GM21717 (cell line): Measurements from ENCODE around the gene ARAP3.

Source experiments
- ATAC-seq: cut with Tn5 transposase; IDR thresholded peaks from one replicate; pipeline ENCODE4 v1.9.1; 2021; ENCODE audit warnings: mild to moderate bottlenecking, moderate library complexity; ENCODE audit not compliant: unreplicated experiment

The ARAP3 gene

DNA sequence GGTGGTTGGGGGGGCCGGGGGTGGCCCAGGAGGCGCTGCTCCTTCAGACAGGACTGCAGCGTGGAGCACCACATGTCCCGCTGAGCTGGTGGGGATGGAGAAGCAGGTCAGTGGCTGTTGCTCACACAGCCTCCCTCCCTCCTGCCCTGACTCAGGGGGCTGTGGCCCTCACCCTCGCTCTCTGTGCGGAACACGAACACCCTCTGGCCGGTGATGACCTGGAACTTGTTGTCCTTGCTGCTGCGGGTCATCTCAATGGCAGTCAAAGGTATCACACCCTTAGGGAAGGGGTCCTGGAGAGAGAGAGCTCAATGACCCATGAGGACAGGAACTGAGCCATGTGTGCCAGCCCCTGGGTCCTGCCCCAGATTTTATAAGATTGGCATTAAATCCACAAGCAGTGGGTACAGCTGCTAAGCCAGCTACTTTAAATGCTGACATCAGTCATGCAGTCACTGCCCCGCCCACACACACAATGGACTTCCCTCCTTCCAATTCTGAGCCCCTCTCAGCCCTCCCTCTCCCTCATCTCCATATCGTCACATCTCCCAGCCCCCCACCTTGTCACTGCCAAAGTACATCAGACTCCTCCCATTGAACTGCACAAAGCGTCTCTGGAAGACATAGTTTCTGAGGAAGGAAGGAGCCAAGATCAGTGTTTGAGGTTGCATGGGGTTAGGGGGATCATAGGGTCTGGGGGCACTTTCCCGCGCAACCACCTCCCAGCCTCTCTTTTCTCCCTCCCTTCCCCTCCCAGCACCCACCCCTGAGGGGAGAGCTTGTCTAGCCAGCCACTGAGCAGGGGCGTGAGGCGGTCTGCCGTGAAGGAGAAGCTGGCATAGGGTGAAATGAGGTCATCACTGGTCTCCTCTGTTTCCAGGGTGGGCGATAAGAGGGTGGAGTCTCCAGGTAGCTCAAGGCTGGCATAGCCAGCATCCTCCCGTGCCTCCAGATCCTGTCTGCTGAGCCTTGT is 8.9 kb downstream of the ARAP3 start:
- ATAC-seq = no peak

DNA sequence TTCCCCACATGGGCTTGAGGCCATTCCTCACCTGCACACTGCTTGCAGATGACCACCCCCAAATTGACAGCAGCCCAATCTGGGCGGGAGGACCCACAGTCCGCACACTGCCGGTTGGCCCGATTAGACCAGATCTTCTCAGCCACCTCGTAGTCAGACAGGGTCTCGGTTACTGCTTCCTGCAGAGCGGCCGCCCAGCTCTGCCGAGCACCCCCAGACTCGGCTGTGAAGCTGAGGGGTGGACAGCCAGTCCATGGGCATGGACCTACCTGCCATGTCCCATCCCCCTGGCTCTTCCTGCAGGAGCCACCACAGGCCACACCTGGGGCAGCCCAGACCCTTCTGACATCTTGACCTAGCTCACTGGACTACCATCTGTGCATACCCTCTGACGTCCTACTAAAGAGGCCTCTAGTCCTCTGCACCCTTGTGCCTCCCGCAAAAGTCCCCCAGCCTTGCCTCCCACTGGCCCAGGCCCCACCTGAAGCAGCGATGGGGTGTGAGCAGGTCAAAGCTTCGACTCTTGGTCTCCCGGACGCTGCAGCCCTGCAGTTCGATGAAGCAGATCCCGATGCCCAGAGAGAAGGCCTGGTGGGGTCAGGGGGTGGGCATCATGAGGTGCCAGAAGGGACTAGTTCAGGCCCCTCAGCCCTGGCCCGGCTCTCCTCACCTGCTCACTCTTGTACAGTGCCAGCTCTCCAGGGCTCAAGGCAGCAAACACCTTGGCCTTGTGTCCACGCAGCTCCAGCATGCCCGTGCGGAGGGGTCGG is 9.8 kb downstream of the ARAP3 start:
- ATAC-seq = no peak

DNA sequence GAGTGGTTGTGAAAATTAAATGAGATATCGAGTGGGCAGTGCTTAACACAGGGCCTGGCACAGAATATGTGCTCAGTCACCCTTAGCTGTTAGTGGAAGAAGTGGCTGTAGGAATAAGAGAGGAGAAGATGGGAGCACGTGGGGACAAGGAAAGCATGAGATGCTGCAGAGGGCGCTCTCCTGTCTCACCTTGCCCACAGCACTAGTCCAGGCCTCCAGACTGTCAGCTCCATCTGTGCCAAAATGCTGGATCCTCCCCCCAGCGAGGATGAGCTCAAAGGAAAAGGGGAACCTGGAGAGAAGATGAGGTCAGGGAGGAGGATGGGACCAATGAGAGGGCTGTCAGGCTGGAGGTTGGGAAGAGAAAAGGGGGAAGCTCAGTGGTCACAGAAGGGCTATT is 12.5 kb downstream of the ARAP3 start:
- ATAC-seq = no peak

DNA sequence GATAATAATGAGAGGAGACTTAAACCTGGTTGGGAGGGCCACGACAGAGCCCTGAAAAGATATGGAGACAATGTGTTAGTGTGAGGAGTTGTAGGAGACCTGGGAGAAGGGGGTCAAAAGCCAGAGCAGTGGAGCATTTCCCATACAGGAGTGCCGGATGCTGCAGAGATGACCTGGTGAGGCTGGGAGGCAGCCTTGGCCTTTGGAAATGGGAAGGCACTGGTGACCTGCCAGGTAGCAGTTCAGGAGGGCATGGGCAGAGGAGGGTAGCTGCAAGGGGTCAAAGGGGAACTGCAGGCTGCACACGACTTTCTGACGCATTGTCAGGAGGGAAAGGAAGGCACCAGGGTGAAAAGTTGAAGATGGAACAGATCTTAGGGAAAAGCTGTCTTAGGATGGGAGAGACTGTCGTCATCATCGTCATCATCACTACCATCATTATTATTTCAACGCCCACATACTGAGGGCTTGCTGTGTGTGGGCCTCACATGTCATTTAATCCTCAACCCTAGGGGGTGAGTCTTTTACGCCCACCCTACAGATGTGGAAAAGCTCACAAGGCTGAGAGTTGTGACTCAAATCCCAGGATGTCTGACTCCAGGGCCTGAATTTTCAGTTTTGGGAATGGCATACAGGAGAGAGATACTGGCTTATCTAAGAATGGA is 13.3 kb downstream of the ARAP3 start:
- ATAC-seq = no peak

DNA sequence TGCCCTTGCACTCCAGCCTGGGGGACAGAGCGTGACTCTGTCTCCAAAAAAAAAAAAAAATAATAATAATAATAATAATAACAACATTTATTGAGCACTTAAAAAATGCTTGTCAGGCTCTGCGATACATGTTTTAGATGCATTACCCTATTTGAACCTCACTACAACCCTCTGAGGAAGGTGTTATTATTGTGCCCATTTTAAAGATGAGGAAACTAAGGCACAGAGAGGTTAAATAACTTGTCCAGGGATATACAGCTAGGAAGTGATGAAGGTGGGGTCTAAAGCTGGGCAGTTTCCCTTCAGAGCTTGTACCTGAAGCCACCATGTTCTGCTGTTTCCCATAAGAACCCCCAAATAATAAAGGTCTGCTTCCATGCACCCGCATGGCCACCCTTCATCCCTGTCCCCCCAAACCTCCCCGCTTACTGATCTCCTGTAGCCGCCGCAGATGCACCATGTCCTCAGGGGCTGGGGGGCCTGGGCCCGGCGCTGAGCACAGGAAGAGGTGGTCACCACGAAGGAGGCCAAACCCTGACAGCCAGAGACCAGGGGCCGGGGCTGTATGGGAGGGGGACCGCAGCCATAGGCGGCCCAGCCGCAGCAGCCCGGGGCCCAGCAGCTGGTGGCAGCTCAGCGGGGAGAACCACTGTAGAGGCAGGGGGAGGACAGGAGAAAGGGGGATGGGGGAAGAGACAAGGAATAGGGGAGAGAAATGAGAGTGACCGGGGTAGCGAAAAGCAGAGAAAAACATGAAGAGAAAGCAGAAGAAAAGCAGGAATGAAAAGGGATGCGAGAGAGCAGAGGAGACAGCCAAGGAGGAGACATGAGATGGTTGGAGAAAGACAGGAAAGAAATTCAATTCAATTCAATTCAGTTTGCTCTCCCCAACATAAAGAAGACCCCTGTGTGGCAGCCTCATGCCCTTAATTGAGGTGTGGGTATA is 15.8 kb downstream of the ARAP3 start:
- no peak for ATAC-seq

DNA sequence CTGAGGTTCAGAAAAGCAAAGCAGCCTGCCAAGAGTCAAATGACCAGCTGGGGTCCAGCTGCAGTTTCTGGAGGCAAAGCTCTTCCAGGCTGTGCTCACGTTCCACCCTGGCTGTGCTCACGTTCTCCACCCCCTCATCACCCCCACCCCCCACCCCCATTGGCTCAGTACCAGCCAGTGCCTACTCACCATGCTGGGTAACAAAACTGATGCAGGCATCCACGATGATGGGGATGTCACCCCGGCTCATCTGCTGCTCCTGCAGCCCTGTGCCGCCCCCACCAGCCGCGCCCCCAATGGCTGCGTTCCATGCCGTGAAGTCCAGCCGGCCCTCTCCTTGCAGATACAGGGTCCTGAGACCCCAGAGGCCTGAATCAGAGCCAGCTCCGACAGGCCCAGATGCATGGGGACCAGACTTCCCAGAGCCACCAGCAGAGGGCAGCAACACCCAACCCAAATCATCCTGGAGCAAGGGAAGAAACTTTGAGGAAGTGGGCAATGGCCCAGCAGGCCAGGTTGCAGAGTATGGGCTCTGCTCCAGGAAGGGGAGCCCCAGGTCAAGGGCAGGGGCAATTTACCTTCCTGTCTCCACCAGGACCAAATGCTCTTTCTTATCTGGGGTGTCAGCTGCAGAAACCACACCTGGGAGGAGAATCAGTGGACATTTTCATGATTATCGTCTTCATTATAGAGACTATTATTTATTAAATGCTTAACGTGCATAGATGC is 17.1 kb downstream of the ARAP3 start:
- peak; percentile 96 for ATAC-seq

DNA sequence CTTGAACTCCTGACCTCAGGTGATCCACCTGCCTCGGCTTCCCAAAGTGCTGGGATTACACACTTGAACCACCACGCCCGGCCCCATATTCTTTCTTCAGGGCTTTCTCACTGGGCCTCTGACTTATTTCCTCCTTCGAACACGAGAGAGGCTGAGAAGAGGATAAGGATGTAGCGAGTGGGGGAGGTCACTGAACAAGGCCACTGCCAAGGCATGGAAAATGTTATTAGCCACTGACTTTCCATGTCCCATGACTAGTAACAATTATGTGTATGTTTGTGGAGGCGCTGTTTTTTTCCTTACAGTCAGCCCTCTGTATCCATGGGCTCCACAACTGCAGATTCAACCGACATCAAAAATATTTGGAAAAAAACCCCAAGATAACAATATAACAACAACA is 18.5 kb downstream of the ARAP3 start:
- ATAC-seq = no peak

DNA sequence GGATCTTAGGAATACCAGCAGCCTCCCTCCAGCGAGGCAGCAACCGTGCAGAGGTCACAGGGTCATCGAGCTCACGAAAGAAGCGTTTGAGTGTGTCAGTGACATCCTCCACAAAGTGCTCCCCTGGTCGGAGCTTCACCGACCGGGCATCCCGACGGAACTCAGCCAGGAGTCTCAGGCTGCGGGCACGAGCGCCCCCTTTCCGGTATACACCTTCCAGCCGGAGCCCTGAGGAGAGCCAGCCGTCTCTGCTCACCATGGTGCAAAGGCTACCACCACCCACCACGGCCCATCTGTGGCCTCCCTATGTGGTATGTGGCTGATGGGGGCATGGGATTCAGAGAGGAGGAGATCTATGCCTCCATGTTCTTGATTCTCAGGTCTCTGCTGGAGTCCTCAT is 20.0 kb downstream of the ARAP3 start:
- no peak for ATAC-seq

DNA sequence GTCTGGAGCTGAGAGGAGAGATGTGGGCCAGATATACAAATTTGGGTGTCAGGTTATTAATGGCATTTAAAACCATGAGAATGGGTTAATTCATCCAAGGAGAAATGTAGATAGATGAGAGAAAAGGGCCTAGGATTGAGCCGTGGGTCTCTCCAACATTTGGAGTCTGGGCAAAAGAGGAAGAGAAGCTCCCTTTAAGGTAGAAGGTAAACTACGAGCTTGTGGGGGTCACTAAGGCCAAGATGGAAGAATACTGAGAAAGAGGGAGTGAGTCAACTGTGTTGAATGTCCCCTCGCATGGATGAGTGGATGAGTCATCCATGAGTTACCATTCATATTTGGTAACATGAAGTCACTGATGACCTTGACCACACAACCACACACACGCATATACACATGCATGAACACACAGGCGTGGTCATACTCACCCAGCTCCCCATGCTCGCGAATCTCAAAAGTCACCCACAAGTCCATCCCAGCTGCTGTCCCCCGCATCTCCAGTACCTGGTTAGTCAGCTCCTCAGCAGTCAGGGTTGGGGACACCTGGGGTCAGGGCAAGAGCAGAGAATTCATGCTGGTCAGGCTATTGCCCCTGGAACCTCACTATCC is 24.0 kb downstream of the ARAP3 start:
- peak; percentile 74 for ATAC-seq

DNA sequence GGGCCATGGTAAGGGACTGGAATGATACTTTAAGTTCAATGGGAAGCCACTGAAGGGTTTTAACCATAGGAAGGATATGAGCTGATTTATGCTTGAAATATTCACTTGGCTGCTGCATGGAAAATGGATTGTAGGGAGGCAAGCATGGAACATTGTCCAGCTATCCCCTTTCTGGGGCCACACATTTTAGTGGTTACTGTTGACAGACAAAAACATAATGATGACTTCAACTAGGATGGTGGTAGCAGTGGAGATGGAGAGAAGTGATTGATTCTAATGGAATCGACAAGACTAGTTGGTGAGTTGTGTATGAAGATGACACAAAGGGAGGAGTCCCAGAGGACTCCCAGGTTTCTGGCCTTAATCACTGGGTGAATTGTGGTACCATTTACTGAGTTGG is 24.6 kb downstream of the ARAP3 start:
- no peak for ATAC-seq

DNA sequence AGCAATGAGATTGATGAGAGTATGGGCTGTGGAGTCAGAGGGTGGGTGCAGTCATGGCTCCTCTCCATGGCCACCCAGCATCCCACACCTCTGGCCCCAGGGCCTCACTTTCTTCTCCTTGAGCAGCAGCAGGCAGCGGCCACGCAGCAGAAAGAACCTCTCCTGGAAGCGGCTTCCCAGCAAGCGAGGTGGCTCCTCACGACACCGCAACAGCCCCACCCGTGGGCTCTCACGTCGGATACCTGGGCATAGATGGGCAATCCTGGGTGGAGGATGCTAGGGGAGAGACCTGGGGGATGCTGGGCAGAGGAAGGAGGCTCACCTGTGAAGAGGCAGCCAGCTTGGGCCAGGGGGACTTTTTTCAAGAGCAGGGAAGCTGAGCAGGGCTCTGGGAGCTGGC is 25.6 kb downstream of the ARAP3 start:
- no peak for ATAC-seq

DNA sequence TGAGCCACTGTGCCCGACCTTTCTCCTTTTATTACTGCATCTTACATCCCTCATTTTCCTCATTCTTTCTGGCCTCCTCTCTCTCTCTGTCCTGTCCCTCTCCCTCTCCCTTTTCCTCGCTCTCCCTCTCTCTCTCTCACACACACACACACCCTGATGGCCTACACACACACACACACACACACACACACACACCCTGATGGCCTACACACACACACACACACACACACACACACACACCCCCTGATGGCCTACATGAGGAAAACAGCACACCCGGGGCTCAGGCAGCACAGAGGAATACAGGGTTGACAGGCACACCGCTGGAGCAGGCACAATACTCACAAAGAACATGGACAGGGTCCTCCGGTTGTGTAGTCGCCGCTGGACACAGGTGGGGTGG is 27.0 kb downstream of the ARAP3 start:
- no peak for ATAC-seq

DNA sequence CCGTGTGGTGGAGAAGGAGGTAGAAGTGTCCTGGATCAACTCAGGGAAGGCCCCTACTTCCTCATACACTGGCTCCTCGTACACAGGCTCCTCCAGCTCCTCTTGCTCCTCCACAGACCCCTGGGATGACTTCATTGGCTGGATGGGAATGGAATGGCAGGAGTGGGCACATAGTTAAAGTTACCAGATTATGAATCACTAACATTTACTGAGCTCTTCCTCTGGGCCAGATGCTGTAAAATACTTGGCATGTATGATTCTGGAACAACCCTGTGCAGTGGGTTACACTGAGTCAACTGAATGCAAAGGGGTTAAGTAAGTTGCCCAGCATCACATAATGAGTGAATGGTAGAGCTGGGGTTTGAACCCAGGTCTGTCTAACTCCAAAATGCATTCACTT is 27.7 kb downstream of the ARAP3 start:
- no peak for ATAC-seq

DNA sequence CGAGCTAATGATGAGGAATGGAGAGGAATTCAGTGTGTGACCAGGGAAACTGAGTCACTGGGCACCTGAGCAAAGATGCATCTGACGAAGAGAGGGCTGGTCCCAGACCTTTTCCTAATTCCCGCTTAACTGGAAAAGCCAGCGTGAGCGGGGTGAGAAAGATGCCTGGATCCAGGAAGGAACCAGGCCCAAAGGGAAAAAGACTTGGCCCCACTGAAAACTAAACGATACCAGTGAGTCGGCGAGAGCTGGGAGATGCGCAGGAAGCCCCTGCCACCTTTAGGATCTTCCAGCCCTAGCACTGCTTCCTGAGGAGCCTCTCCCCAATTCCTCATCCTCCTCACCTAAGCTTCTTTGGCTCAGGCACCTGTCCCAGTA is 30.3 kb downstream of the ARAP3 start:
- ATAC-seq = no peak

DNA sequence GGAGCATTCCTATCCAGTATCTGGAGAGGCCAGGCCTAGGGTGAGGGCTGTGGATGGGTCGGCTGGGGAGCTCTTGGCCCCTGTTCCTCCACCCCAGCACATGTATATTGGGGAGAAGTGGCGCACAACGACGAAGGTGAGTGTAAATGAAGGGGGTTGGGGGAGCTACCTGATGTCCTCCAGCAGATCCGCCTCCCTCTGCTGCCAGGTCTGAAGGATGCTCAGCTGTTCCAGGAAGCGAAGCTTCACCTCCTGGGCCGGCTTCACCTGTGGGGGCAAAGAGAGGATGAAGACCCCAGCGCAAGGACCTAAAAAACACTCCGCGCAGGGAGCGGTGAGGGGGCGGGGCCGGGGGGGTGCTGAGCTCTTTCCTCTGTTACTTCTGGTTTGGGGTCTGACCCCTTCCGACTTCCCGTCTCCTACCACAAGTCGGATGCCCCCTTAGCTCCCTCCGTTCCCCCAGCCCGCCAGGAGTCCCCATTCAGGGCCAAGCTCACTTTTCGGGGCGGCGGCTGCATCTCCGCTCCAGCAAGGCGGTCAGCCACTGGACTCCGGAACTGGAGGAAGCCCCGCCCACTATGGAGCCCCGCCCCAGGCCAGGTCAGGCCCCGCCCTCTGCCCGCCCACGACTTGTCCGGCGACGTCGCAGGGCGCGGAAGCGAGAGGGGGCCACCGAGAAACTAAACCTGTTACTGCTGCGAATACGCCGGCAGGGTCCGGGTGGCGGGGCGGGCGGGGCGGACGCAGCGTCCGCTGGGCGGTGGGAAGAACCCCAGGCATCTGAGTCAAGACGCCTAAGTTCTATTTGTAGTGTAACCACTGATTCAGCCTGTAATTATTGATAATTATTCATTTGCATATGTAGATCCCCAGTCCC is 30.9 kb downstream of the ARAP3 start, which contains the start of gene FCHSD1:
Gene FCHSD1 (minus strand): TSS at position 568 of the 877 bp plus-strand sequence. CDS start 50 bp downstream, at position 518.
- ATAC-seq = peak; percentile 93

DNA sequence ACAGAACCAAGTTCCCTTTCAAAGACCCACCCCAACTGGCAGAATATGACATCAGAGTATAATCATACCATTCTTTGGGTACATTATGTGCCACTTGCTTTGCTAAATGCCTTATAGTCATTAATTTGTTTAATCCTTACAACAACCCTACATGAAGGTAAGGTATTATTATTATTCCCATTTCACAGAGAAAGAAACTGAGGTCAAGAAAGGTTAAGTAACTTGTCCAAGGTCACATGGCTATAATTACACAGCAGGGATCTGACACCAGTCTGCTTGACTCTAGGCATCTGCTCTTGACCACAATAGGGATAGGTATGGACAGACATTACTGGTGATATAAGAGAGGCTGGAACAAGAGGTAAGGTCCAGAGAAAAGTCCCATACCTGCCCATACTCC is 32.1 kb downstream of the ARAP3 start:
- ATAC-seq = no peak

DNA sequence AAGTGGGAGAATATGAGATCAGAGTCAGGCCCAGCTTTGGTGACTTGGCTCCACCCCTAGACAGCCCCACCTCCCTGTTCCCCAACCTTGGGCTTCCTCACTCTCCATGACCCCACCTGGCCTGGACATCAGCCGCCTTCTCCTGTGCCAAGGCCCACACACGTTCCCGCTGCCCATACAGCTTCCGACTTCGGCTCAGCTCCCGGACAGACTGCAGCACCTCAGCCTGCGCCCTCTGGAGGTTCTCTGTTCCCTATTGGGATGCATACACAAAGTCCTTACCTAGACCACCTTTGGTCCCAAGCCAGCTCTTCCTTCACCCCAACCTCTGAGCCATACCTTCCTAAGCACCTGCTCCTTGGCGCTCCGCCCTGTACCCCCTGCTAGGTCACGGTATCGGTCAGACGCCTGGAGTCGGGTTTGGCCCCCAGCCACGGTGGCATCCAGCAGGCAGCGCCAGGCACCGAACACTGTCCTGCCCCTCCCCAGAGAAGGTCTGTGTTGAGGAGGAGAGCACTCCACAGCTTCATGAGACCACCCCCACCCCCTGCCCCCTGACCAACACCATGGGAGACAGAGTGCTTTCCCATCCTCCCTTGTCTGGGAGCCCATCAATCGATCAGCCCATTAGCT is 32.9 kb downstream of the ARAP3 start:
- no peak for ATAC-seq

DNA sequence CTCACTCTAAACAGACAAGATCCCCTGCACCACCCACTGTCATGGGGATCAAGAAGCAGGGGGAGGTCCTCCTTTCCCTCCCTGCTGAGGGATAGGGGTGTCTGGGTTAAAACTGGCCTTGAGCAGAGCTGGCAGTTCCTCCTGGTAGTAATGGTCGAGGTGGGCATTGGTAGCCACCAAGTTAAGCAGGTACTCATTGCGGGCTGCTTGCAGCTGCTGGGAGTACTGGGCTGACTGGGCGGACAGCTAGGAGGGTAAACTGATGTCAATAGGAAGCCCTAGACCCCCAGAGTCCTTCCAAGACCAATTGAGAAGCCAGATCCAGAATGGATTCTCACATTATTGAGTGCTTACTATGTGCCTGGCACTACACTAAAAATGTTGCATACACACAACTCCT is 34.2 kb downstream of the ARAP3 start:
- ATAC-seq = no peak
